ENCODE measurements around the gene DNLZ.
A peak's percentile ranks its signal among the peaks of the same experiment; 100 is the strongest.

DNLZ gene

DNA sequence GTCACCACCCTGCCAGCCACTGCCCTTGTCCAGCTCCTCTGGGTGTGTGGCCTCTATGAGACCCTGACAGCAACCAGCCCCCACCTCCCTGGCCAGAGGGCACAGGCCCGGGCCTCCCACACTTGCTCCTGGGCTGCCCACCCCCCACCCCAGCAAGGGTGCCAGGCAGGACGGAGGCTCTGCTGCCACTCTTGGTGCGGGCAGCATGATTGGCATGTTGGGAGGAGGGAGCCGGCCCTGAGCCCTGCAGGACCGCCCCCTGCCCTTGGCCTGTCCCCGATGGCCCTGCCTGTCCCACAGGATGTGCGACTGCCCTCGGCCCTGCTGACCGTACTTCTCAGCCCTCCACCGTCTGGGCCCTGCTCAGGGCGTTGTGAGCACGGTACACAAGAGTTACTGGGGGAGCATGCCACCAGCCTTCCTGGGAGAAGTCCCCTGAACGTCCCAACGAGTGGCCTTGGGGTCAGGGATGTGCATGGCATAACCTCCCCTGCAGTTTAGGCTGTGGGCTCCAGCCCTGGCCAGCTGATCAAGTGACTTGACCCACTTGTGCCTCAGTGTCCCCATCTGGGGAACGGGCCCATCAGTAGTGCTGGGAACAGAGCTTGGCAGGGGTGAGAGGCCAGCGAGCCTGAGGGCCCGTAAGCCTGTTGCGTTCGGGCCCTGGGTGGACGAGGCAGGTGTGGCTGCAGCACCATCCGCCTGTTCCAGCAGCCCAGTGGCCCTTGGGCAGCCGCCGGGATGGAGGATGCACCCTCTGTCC is 20.2 kb downstream of the DNLZ start:
- DNase-seq = no peak
- TF ChIP-seq POLR2A (IDR thresholded peaks at IDR 0.05; ENCODE audit: low read length) (no peak), GATA1 (IDR thresholded peaks at IDR 0.05; ENCODE audit: low read depth, low read length) (no peak)

DNA sequence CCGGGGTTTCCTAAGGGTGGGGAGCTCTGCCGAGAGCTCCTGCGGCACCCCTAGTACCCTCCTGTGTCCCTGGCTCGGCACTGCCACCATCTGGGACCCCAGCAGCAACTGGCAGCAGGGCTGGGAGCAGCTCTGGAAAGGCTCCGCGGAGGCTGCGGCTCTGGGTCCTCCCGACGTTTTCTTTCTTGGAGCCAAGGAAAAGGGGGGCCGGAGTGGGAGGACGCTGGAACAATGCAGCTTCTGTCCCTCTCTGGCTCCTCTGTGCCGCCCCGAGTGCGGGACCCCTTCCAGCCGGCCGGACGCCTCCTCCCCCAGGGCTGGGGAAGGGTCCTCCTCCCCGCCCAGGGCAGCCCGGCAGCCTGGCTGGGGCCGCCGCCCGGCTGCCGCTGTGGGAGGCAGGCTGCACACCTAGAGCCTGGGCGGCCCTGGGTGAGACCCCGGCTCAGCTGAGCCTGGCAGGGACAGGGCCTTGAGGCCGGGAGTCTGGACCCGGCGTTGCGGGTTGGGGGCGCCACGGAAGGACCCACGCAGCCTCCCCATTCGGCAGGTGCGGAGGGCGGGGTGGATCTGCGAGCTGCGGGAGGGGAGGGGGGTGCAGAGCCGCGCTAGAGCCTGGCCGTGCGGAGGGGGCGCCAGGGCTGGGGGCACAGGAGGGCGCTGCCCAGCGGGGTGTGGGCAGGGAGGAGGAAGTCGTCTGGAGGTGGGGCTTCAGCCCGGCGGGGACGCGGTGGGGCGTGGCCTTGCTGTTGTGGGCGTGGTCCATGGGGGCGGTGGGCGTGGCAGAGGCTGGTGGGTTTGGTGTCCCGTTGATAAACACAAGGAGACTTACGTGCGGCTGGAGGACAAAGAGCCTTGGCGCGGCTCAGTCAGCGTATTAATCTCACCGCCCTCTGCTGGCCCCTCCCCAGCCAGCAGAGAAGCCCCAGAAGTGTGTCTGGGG is 21.1 kb downstream of the DNLZ start:
- DNase-seq = peak; percentile 93 to 95
- TF ChIP-seq POLR2A (IDR thresholded peaks at IDR 0.05; ENCODE audit: low read length) (no peak), GATA1 (IDR thresholded peaks at IDR 0.05; ENCODE audit: low read depth, low read length) (no peak)

DNA sequence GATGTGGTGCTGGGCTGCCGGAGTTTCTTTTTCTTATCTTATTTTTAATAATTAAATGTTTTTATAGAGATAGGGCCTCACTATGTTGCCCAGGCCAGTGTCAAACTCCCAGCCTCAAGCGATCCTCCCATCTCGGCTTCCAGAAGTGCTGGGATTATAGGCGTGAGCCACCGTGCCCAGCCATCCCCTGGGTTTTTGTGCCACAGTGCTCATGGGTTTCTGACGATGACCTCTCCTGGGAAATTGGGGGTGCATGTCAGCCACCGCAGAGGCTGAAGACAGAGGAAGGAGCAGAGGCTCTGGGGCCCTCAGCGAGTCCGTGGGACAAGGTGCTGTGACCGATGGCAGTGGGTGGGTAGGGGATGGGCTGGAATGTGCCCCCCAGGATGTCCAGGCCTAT is 21.8 kb downstream of the DNLZ start:
- DNase-seq = no peak
- TF ChIP-seq GATA1 (IDR thresholded peaks at IDR 0.05; ENCODE audit: low read depth, low read length) (no peak), POLR2A (IDR thresholded peaks at IDR 0.05; ENCODE audit: low read length) (no peak)

DNA sequence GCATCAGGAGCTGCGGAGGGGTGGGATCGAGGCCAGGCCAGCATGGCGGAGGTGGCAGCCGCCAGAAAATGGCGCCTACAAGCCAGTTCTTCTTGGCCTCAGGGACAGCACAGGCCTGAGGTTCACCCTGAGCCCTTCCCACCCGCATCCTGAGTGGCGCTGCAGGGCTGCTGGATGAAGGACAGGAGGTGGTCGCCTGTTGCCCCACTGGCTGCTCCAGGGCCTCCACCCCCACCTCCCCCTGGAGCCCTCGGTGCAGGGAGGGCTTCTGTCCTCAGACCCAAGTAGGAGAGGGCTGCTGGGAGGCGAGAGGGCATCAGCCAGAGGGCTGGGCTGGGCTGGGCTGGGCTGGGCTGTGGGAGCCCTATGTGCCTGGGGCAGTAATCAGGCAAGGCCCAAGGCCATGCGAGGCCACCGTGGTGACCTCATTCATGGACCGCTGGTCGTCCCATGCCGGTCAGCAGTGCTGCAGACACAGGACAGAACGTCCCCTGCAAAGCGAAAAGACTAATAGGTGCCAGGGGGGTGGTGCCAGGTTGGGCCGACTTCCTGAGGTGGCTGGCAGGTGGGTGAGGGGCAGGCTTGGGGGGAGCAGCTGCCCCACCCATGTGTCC is 22.4 kb downstream of the DNLZ start:
- TF ChIP-seq POLR2A (IDR thresholded peaks at IDR 0.05; ENCODE audit: low read length) = no peak
- TF ChIP-seq GATA1 (IDR thresholded peaks at IDR 0.05; ENCODE audit: low read depth, low read length) = no peak
- no peak for DNase-seq

DNA sequence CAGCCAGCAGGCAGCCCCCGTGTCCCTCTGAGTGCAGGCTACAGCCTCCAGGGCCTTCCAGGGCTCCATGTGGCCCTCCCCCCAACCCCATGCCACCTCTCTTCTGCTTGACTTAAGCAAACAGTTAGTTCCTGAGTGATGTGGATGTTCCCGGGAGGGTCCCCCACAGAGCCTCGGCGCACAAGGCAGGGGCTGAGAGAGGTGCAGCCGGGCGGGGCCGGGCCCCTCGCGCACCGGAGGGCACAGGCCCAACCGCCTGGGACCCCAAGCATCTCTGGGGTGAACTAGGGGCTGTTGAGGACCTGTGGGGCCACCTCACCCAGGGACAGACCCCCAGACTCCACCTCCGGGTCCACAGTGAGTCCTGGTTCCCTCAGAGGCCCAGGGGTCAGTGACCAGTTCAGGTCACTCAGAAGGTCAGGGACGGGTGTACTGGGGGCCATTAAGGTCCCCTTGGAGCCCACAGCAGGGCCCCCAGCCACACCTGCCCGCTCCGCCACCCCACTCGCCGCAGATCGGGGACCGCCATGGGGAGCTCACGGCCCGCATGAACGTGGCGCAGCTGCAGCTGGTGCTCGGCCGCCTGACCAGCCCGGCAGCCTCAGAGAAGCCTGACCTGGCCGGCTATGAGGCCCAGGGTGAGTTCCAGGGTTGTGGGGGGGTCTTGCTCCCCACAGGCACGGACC is 23.0 kb downstream of the DNLZ start:
- TF ChIP-seq POLR2A (IDR thresholded peaks at IDR 0.05; ENCODE audit: low read length) (no peak), GATA1 (IDR thresholded peaks at IDR 0.05; ENCODE audit: low read depth, low read length) (no peak)
- no peak for DNase-seq

DNA sequence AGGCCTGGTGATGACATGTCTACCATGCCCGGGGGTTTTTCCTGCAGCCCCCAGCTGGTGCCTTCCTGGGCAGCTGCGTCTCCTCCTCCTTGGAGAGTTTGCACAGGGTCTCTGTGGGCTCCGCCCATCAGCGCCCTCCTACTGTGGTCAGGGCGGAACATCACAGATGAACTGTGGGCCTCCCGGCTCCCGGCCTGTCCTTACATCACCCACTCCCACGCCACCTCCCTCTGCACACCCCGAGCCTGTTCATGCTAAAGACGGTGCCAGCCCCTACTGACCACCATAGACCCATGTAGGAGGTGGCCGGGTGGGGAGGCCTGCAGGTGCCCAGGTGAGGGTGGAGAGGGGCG is 23.6 kb downstream of the DNLZ start:
- no peak for TF ChIP-seq GATA1 (IDR thresholded peaks at IDR 0.05; ENCODE audit: low read depth, low read length)
- TF ChIP-seq POLR2A (IDR thresholded peaks at IDR 0.05; ENCODE audit: low read length) = no peak
- DNase-seq = no peak

DNA sequence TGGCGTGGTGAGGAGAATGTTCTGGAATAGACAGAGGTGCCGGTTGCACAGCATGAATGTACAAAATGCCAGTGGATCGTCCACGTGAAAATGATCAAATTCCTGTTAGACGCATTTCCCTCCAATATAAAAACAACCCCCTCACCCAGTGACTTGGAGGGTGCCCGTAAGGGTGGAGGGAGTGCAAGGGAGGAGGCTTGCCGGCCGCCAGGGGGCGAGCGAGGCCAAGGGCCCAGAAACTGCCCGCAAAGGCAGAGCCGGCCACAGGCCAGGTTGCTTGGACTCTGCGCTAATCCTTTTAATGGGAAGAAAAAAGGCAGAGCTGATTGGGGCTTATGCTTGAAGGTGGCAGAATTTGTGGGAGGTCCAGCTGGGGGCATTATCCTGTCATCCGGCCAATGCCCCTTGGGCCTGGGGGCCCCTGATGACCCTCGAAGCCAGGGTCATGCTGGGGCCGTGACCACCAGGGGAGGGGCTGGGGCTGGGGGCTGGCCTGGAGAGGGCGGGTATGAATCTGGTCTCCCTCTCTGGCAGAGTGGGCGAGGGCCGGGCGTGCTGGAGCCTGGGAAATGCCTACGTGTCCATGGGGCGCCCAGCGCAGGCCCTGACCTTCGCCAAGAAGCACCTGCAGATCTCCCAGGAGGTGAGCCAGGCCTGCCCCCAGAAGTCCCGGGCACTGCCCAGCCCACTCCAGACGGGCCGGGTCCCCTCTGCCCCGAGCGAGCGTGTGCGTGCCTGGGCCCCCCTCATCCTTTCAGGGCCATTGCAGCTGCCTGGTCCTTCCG is 24.2 kb downstream of the DNLZ start:
- DNase-seq = peak; percentile 79 to 89
- TF ChIP-seq GATA1 (IDR thresholded peaks at IDR 0.05; ENCODE audit: low read depth, low read length) = no peak
- no peak for TF ChIP-seq POLR2A (IDR thresholded peaks at IDR 0.05; ENCODE audit: low read length)

DNA sequence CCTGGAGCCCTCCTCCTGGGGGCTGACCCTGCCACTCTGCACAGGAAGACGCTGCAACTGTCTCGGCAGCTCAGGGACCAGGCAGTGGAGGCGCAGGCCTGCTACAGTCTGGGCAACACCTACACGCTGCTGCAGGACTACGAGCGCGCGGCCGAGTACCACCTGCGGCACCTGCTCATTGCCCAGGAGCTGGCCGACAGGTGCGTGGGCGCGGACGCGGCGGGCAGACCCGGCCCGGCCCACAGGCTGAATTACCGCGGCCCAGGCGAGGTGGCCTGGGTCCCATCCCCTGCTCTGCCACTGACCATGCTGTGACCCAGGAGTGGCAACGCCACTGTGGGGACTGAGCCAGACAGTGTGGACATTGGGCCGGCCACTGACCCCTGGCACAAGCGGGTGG is 25.0 kb downstream of the DNLZ start:
- DNase-seq = no peak
- TF ChIP-seq GATA1 (IDR thresholded peaks at IDR 0.05; ENCODE audit: low read depth, low read length) (no peak), POLR2A (IDR thresholded peaks at IDR 0.05; ENCODE audit: low read length) (no peak)

DNA sequence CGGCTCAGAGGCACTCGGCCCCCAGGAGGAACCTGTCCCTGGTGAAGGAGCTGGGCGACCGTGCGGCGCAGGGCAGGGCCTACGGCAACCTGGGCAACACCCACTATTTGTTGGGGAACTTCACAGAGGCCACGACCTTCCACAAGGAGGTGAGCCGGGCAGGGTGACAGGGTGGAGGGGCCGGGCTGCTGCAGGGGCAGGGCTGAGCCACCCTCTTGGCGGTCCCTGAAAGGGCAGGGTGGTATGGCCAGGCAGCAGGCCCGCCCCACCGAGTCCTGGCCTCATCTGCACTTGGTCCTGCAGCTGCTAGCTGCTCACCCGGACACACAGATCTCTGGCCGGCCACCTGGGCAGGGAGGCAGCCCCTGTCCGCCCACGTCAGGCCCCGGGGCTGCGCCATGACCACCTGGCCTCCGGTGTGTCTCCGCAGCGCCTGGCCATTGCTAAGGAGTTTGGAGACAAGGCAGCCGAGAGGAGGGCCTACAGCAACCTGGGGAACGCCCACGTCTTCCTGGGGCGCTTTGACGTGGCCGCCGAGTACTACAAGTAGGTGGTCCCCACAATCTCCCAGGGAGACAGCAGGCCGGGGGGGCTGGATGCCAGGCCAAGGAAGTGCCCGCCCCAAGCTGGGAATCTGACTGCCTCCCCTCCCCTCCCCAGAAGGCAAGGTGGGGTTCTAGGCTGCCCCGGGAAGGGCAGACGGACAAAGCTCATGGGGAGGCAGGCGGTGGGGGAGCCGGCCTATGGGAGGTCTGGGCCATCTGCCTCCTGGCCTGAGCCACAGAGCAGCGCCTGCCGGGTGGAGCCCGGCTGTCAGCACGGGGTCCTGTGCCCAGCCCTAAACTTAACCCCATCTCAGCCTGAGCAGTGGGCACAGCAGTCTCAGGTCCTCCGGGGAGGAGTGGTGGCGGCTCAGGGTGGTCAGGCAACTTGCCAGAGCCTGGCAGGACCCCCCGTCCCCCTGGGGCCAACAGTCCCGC is 25.8 kb downstream of the DNLZ start:
- DNase-seq = no peak
- no peak for TF ChIP-seq GATA1 (IDR thresholded peaks at IDR 0.05; ENCODE audit: low read depth, low read length)
- TF ChIP-seq POLR2A (IDR thresholded peaks at IDR 0.05; ENCODE audit: low read length) = no peak

DNA sequence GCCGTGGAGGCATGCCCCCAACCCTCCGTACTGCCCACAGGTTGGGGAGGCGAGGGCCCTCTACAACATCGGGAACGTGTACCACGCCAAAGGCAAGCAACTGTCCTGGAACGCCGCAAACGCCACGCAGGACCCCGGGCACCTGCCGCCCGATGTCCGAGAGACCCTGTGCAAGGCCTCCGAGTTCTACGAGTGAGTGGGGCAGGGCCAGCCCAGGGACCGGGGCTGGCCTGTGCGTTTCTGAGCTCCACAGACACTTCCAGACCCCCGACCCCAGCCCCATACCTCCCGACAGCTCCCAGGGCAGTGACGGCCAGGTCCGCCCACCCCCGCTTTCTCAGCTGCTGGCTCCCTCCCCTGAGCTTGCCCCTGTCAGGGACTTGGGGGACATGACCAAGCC is 26.7 kb downstream of the DNLZ start:
- DNase-seq = no peak
- TF ChIP-seq POLR2A (IDR thresholded peaks at IDR 0.05; ENCODE audit: low read length) = no peak
- no peak for TF ChIP-seq GATA1 (IDR thresholded peaks at IDR 0.05; ENCODE audit: low read depth, low read length)

DNA sequence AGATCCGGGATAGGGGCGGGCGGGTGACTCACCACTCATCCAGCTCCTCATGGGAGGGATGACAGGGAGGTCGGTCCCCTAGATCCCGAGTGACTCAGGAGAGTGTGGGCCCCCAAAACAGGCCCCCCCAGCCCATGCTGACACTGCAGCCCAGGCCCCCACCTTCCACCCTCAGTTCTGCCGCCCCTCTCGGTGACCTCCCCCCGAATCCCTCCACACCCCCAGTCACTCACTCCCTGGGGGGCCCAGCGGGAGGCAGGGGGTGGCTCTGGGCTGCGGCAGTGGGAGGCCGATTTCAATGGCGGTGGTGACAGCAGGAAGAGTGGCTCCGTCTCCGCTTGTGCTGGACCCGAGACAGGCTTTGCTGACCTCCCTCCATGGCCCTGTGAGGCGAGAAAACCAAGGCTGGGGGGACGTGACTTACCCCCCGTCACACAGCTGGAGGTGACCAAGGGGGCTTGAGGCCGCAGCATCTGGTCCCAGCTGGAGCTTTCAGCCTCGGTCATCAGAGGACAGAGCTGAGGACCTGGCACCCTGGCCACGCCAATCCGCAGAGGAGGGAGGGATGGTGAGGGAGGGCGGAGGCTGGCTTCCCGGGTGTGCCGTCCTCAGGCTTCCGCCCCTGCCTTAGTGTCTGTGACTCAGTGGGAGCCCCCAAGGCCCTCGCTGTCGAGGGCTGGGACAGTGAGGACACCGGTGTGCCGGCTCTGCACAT is 27.2 kb downstream of the DNLZ start:
- DNase-seq = no peak
- TF ChIP-seq GATA1 (IDR thresholded peaks at IDR 0.05; ENCODE audit: low read depth, low read length) = no peak
- TF ChIP-seq POLR2A (IDR thresholded peaks at IDR 0.05; ENCODE audit: low read length) = no peak
